Measurements from ENCODE around the gene STK32B.

Gene STK32B

DNA sequence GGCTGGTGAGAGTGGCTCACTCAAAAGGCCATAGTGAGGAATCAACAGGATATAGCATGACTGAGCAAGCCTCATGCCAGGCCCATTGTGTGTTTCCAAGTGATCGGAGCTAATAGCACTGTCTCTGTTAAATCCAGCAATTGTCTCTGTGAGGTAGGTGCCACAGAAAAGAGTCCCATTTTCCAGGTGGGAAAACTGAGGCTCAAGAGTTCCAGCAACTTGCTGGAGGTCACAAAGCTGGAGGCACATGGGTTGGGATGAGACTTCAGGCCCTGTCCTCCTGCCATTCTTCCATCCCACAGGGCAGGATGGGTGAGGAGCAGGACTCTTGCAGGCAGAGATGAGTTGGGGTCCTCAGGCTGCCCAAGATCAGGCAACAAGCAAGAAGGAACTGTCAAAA lies 30.9 kb upstream of the STK32B start:
- TF ChIP-seq ZFX (IDR thresholded peaks at IDR 0.05): no peak
- TF ChIP-seq, protein P1, sequence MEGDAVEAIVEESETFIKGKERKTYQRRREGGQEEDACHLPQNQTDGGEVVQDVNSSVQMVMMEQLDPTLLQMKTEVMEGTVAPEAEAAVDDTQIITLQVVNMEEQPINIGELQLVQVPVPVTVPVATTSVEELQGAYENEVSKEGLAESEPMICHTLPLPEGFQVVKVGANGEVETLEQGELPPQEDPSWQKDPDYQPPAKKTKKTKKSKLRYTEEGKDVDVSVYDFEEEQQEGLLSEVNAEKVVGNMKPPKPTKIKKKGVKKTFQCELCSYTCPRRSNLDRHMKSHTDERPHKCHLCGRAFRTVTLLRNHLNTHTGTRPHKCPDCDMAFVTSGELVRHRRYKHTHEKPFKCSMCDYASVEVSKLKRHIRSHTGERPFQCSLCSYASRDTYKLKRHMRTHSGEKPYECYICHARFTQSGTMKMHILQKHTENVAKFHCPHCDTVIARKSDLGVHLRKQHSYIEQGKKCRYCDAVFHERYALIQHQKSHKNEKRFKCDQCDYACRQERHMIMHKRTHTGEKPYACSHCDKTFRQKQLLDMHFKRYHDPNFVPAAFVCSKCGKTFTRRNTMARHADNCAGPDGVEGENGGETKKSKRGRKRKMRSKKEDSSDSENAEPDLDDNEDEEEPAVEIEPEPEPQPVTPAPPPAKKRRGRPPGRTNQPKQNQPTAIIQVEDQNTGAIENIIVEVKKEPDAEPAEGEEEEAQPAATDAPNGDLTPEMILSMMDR (conservative IDR thresholded peaks at IDR 0.05): no peak
- H3K27ac ChIP-seq: no peak overlapping the region

DNA sequence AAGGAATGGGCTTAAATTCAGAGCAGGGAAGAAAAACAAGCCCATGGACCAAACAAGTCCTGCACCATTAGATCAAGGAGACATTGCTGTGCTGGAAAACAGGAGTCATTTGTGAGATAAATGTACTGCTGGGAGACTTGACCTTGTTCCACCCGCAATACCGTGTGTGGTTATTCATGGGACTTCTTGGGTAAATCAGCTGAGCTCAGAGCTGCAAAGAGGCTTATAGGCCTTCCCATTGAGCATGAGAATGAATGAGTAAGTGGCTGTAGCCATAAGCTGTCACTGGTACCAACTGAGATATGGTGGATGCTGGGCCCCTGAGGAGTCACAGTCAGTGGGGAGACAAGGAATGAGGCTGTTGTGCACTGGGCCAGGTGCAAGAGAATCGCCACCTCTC lies 29.7 kb upstream of the STK32B start:
- H3K27ac ChIP-seq: no peak overlapping the region
- TF ChIP-seq ZFX (IDR thresholded peaks at IDR 0.05): no peak
- TF ChIP-seq, protein P1 (conservative IDR thresholded peaks at IDR 0.05): no peak

DNA sequence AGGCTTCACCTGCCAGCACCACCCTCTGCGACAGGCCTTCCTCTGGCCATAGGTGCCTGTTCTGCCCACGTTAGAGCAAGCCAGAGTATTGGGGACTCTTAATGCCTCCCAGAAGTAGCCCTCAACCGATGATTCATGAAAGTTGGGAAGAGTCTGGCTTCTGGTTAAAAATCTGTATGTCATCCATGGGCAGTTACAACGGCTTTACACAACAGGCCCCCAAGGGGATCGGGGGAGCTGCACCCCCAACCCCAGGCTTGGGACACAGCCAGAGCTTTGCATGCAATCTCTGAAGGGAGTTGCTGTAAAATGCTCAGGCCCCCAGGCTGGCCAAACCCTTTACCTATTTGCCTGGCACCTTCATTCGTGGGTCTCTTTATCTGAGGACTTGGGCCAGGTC lies 26.6 kb upstream of the STK32B start:
- no peak for TF ChIP-seq ZFX (IDR thresholded peaks at IDR 0.05)
- TF ChIP-seq, protein P1 (conservative IDR thresholded peaks at IDR 0.05): no peak
- no peak overlapping the region for H3K27ac ChIP-seq

DNA sequence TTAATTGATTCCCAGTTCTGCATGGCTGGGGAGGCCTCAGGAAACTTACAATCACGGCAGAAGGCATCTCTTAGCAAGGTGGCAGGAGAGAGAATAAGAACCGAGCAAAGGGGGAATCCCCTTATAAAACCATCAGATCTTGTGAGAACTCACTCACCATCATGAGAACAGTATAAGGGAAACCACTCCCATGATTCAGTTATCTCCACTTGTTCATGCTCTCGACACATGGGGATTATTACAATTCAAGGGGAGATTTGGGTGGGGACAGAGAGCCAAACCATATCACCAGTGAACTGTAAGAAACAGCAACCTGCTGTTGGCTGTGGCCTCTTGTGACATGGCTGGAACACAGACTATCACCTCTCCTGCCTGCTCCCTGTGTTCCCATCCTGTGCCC lies 24.9 kb upstream of the STK32B start:
- TF ChIP-seq, protein P1 (conservative IDR thresholded peaks at IDR 0.05): no peak
- no peak for TF ChIP-seq ZFX (IDR thresholded peaks at IDR 0.05)
- no peak overlapping the region for H3K27ac ChIP-seq

DNA sequence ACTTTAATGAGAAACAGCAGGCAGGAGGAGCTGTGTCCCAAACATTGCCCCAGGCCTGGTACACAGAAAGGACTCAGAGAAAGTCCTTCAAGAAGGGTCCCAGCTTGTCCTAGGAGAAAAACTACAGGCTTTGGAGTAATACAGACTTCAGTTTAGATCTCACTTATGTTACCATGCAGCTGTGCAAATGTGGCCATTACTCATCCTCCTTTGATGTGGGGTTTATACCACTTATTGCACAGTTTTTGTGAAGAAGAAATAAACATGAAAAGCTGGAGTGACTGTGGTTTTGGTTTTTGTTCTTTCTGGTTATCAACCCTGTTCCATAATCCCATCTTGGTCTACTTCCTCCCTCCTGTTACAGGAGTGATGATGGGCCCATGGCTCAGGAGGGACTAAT lies 23.9 kb upstream of the STK32B start:
- no peak for TF ChIP-seq ZFX (IDR thresholded peaks at IDR 0.05)
- TF ChIP-seq, protein P1 (conservative IDR thresholded peaks at IDR 0.05): no peak
- H3K27ac ChIP-seq: no peak overlapping the region

DNA sequence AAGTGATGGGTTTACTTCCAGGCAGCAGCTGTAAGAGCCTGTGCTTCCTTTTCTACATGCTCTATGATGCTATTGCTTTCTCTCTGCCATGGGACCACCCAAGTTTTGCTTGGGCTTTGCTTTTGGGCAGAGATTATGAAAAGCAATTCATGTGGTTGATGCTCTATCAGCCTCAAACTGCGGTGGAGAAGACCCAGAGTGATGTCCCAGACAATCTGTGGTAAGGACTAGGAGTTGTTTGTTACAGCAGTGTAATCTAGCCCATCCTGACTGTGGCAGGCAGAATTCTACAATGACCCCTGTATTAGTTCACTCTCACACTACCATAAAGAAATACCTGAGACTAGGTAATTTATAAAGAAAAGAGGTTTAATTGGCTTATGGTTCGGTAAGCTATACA lies 22.8 kb upstream of the STK32B start:
- TF ChIP-seq ZFX (IDR thresholded peaks at IDR 0.05): no peak
- TF ChIP-seq, protein P1 (conservative IDR thresholded peaks at IDR 0.05): no peak
- H3K27ac ChIP-seq: no peak overlapping the region

DNA sequence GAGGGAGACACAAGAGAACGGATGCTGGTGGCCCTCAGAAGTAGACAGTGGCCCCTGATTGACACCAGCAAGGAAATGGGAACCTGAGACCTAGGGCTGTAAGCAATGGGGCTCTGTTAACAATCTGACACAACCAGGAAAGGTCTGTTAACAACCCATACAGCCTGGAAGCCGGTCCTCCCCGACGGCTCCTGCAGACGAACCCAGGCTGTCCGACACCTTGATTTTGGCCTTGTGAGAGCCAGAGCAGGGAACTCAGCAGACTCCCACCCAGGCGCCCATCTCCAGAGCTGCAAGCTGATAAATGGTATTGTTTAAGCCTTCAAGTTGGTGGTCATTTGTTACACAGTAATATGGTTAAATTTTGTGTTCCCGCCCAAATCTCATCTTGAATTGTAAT lies 21.8 kb upstream of the STK32B start:
- TF ChIP-seq, protein P1 (conservative IDR thresholded peaks at IDR 0.05): no peak
- TF ChIP-seq ZFX (IDR thresholded peaks at IDR 0.05): no peak
- H3K27ac ChIP-seq: no peak overlapping the region

Measured in C4-2B (cell line).